HCT116 (cell line): ENCODE measurements around the gene TRPM3. TPM values are rescaled to one million over a fixed set of nuclear protein-coding genes. Genes with fewer than 3 reads are reported as not detected.

Source experiments
- ATAC-seq: fragments of 200-7000 bp; cut with Tn5 transposase; 2 replicates; pipeline ENCODE4 v1.9.1; 2020; ENCODE audit warnings: mild to moderate bottlenecking, moderate library complexity
- BruUV-seq: library from RNA; stranded (reverse); fragments of 400-500 nt; replicated peaks from 2 replicates; lab custom pipeline; 2021; lab: Mats Ljungman, UMichigan
- CTCF ChIA-PET: fragments of 300-600 bp; sonication (Branson Sonifier 250); formaldehyde crosslinking; loops from one replicate; lab custom pipeline; 2021; ENCODE audit warnings: antibody characterized with exemption; lab: Charles Lee
- POLR2A ChIA-PET: fragments of 300-600, 350-600 bp; sonication (Branson Sonifier 250); formaldehyde crosslinking; loops from one replicate; lab custom pipeline; 2021; ENCODE audit warnings: antibody characterized with exemption; lab: Charles Lee
- RAD21 ChIA-PET, 2 experiments: fragments of 300-600 bp; sonication (Branson Sonifier 250); formaldehyde crosslinking; loops; one replicate each; lab custom pipeline; 2023; ENCODE audit warnings: low total read pairs in 2 of 2; ENCODE audit not compliant: uncharacterized antibody in 2 of 2, unreplicated experiment in 2 of 2, low non-redundant PET in 1 of 2; lab: Charles Lee
- DNase-seq: peaks from one replicate; pipeline ENCODE4 v3.0.0-alpha.2; 2010; ENCODE audit warnings: low read depth, low spot score
- H2AFZ ChIP-seq: fragments of 200-600 bp; shearing (Covaris generic), sonication (generic); 2 replicates; pipeline ENCODE4 v1.6.1; 2017; ENCODE audit warnings: low read depth, mixed run types, mixed read lengths, antibody characterized with exemption, low read length; ENCODE audit not compliant: poor library complexity, severe bottlenecking
- H3K27ac ChIP-seq: 2 replicates; pipeline ENCODE4 v1.5.1; 2012; ENCODE audit warnings: low read depth, low read length
- H3K27me3 ChIP-seq: fragments of 200-600 bp; sonication (generic); 2 replicates; pipeline ENCODE4 v1.6.1; 2016; ENCODE audit warnings: mixed run types, low read length, mixed read lengths; ENCODE audit not compliant: insufficient read depth
- H3K36me3 ChIP-seq, 2 experiments: fragments of 200-500 bp in 1 of 2; fragments of 200-600 bp in 1 of 2; sonication (Bioruptor generic) in 1 of 2; sonication (generic) in 1 of 2; 2 replicates each; pipeline versions ENCODE4 v1.5.1 to v1.6.1; 2014 to 2016; ENCODE audit warnings: low read length in 2 of 2, inconsistent platforms in 1 of 2, mixed read lengths in 1 of 2, mixed run types in 1 of 2; ENCODE audit not compliant: insufficient read depth in 2 of 2, control insufficient read depth in 1 of 2
- H3K4me1 ChIP-seq, 2 experiments: fragments of 200-600 bp in 1 of 2; sonication (generic) in 1 of 2; 2 replicates each; pipeline versions ENCODE4 v1.5.1 to v1.6.1; 2012 to 2017; ENCODE audit warnings: low read length in 2 of 2, inconsistent platforms in 1 of 2, mild to moderate bottlenecking in 1 of 2, mixed read lengths in 1 of 2, mixed run types in 1 of 2, moderate library complexity in 1 of 2; ENCODE audit not compliant: insufficient read depth in 2 of 2, control insufficient read depth in 1 of 2
- H3K4me2 ChIP-seq: fragments of 200-600 bp; sonication (generic); 2 replicates; pipeline ENCODE4 v1.6.1; 2017; ENCODE audit warnings: mixed run types, low read length, mixed read lengths
- H3K4me3 ChIP-seq, 2 experiments: fragments of 200-600 bp in 1 of 2; sonication (generic) in 1 of 2; replicated peaks in 1 of 2; 2 replicates each; pipeline ENCODE4 v1.5.1; 2011 to 2016; ENCODE audit warnings: low read length in 2 of 2, control low read depth in 1 of 2, low read depth in 1 of 2, mild to moderate bottlenecking in 1 of 2, mixed read lengths in 1 of 2, mixed run types in 1 of 2
- H3K79me2 ChIP-seq: fragments of 200-600 bp; sonication (generic); 2 replicates; pipeline ENCODE4 v1.6.1; 2017; ENCODE audit warnings: mild to moderate bottlenecking, mixed run types, low read length, moderate library complexity, mixed read lengths; ENCODE audit not compliant: insufficient read depth
- H3K9ac ChIP-seq: fragments of 200-600 bp; sonication (generic); 2 replicates; pipeline ENCODE4 v1.6.1; 2016; ENCODE audit warnings: low read length, mixed read lengths
- H3K9me2 ChIP-seq: fragments of 200-600 bp; sonication (generic), shearing (Covaris generic); 2 replicates; pipeline ENCODE4 v1.6.1; 2017; ENCODE audit warnings: mixed run types, mild to moderate bottlenecking, moderate library complexity; ENCODE audit not compliant: insufficient read depth
- H3K9me3 ChIP-seq, 2 experiments: fragments of 200-500 bp in 1 of 2; fragments of 200-600 bp in 1 of 2; sonication (Bioruptor generic) in 1 of 2; sonication (generic) in 1 of 2; 2 replicates each; pipeline ENCODE4 v1.6.1; 2014 to 2017; ENCODE audit warnings: low read length in 2 of 2, mixed read lengths in 2 of 2, inconsistent platforms in 1 of 2, low read depth in 1 of 2, mild to moderate bottlenecking in 1 of 2, mixed run types in 1 of 2, moderate library complexity in 1 of 2; ENCODE audit not compliant: control insufficient read depth in 1 of 2, insufficient read depth in 1 of 2
- H4K20me1 ChIP-seq: fragments of 200-600 bp; sonication (generic), shearing (Covaris generic); 2 replicates; pipeline ENCODE4 v1.6.1; 2017; ENCODE audit warnings: mixed run types, mild to moderate bottlenecking, moderate library complexity; ENCODE audit not compliant: insufficient read depth
- CBX3 ChIP-seq: IDR thresholded peaks from 2 replicates; pipeline ENCODE4 v1.6.1; 2012; ENCODE audit warnings: low read depth
- CEBPB ChIP-seq: IDR thresholded peaks from 2 replicates; pipeline ENCODE4 v1.6.1; 2012; ENCODE audit warnings: low read depth
- EGR1 ChIP-seq: IDR thresholded peaks from 2 replicates; pipeline ENCODE4 v1.6.1; 2012; ENCODE audit warnings: low read depth
- ELF1 ChIP-seq: IDR thresholded peaks from 2 replicates; pipeline ENCODE4 v1.6.1; 2012; ENCODE audit warnings: low read depth, borderline replicate concordance
- EZH2phosphoT487 ChIP-seq: fragments of 200-600 bp; IDR thresholded peaks from 2 replicates; pipeline ENCODE4 v1.6.1; 2018; ENCODE audit warnings: antibody characterized with exemption, borderline replicate concordance
- JUND ChIP-seq: IDR thresholded peaks from 2 replicates; pipeline ENCODE4 v1.6.1; 2012
- POLR2A ChIP-seq: IDR thresholded peaks from 2 replicates; pipeline ENCODE4 v1.7.0; 2011; ENCODE audit warnings: borderline replicate concordance; ENCODE audit not compliant: insufficient read depth, insufficient read length; ENCODE audit errors: extremely low read depth
- POLR2AphosphoS5 ChIP-seq: IDR thresholded peaks from 2 replicates; pipeline ENCODE4 v1.6.1; 2011; ENCODE audit warnings: mild to moderate bottlenecking, low read depth, low read length, moderate library complexity
- RAD21 ChIP-seq: IDR thresholded peaks from 2 replicates; pipeline ENCODE4 v1.6.1; 2012; ENCODE audit warnings: low read depth, mild to moderate bottlenecking
- REST ChIP-seq: IDR thresholded peaks from 2 replicates; pipeline ENCODE4 v1.6.1; 2012; ENCODE audit warnings: low read depth
- SIN3A ChIP-seq: IDR thresholded peaks from 2 replicates; pipeline ENCODE4 v1.6.1; 2012; ENCODE audit warnings: low read depth
- SP1 ChIP-seq: IDR thresholded peaks from 2 replicates; pipeline ENCODE4 v1.6.1; 2012; ENCODE audit warnings: low read depth
- SRF ChIP-seq: IDR thresholded peaks from 2 replicates; pipeline ENCODE4 v1.6.1; 2012; ENCODE audit warnings: low read depth
- ZFX ChIP-seq: fragments of 450-650 bp; IDR thresholded peaks from 2 replicates; pipeline ENCODE4 v1.6.1; 2017
- ZNF274 ChIP-seq: fragments of 200-500 bp; sonication (Bioruptor generic); IDR thresholded peaks from 2 replicates; pipeline ENCODE4 v1.6.1; 2014; ENCODE audit warnings: mild to moderate bottlenecking, low read depth, low read length, inconsistent platforms
- intact Hi-C: fragments of 100-400 bp; cut with micrococcal nuclease; formaldehyde crosslinking; loops from 2 replicates; pipeline ENCODE4 v1.10.0; 2022
- total RNA-seq: library from RNA; stranded (reverse); gene quantifications from one replicate; pipeline ENCODE4 v1.2.1, GENCODE V29; 2021; ENCODE audit not compliant: unreplicated experiment
- TF ChIP-seq, protein P1 (sequence below), 3 experiments: fragments of 200-600 bp in 1 of 3; sonication (generic) in 1 of 3; IDR thresholded peaks in 2 of 3; conservative IDR thresholded peaks in 1 of 3; 2 replicates each; pipeline ENCODE4 v1.5.1; 2012 to 2017; ENCODE audit warnings: low read depth in 2 of 3, low read length in 2 of 3, antibody characterized with exemption in 1 of 3, borderline replicate concordance in 1 of 3, control low read depth in 1 of 3, mild to moderate bottlenecking in 1 of 3, mixed read lengths in 1 of 3, mixed run types in 1 of 3, moderate library complexity in 1 of 3; ENCODE audit not compliant: insufficient read depth in 1 of 3
- TF ChIP-seq, protein P2 (sequence below): IDR thresholded peaks from 2 replicates; pipeline ENCODE4 v1.6.1; 2011; ENCODE audit warnings: mild to moderate bottlenecking, low read length, moderate library complexity; ENCODE audit not compliant: insufficient replicate concordance; ENCODE audit errors: extremely low read depth
- TF ChIP-seq, protein P3 (sequence below): IDR thresholded peaks from 2 replicates; pipeline ENCODE4 v1.6.1; 2012

Gene TRPM3
- total RNA-seq, 1 experiment from 2014 or later: not detected

- Histone ChIP-seq H3K4me2 (no peak overlapping the region), H3K27ac (no peak overlapping the region), H3K79me2 (no peaks in the 10 kb centered on the region), H3K9me2 (no peaks in the 10 kb centered on the region), H3K36me3 (no peaks in the 10 kb centered on the region), H3K9me3 (no peaks in the 10 kb centered on the region), H4K20me1 (no peaks in the 10 kb centered on the region), H3K4me1 (no peaks in the 10 kb centered on the region), H3K9ac (no peak overlapping the region), H3K27me3 (peaks cover 68% of the 10 kb centered on the region), H2AFZ (no peak overlapping the region), H3K4me3 (no peak overlapping the region)
- CTCF ChIA-PET: no interaction called here
- no TSS peak for BruUV-seq
- intact Hi-C loops: no loop called here
- POLR2A ChIA-PET: no interaction called here
- TF ChIP-seq CBX3 (no peak), SP1 (no peak), REST (no peak), JUND (no peak), POLR2AphosphoS5 (no peak), SRF (no peak), SIN3A (no peak), POLR2A (no peak), ZNF274 (no peak), CEBPB (no peak), ZFX (no peak), RAD21 (no peak), EZH2phosphoT487 (no peak), EGR1 (no peak), ELF1 (no peak)
- TF ChIP-seq, protein P1, sequence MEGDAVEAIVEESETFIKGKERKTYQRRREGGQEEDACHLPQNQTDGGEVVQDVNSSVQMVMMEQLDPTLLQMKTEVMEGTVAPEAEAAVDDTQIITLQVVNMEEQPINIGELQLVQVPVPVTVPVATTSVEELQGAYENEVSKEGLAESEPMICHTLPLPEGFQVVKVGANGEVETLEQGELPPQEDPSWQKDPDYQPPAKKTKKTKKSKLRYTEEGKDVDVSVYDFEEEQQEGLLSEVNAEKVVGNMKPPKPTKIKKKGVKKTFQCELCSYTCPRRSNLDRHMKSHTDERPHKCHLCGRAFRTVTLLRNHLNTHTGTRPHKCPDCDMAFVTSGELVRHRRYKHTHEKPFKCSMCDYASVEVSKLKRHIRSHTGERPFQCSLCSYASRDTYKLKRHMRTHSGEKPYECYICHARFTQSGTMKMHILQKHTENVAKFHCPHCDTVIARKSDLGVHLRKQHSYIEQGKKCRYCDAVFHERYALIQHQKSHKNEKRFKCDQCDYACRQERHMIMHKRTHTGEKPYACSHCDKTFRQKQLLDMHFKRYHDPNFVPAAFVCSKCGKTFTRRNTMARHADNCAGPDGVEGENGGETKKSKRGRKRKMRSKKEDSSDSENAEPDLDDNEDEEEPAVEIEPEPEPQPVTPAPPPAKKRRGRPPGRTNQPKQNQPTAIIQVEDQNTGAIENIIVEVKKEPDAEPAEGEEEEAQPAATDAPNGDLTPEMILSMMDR (IDR thresholded peaks at IDR 0.05 in 2 of 3, conservative IDR thresholded peaks at IDR 0.05 in 1 of 3; ENCODE audit: borderline replicate concordance in 1 of 3, insufficient read depth in 1 of 3, low read depth in 2 of 3, low read length in 2 of 3): no peak
- TF ChIP-seq, protein P2, sequence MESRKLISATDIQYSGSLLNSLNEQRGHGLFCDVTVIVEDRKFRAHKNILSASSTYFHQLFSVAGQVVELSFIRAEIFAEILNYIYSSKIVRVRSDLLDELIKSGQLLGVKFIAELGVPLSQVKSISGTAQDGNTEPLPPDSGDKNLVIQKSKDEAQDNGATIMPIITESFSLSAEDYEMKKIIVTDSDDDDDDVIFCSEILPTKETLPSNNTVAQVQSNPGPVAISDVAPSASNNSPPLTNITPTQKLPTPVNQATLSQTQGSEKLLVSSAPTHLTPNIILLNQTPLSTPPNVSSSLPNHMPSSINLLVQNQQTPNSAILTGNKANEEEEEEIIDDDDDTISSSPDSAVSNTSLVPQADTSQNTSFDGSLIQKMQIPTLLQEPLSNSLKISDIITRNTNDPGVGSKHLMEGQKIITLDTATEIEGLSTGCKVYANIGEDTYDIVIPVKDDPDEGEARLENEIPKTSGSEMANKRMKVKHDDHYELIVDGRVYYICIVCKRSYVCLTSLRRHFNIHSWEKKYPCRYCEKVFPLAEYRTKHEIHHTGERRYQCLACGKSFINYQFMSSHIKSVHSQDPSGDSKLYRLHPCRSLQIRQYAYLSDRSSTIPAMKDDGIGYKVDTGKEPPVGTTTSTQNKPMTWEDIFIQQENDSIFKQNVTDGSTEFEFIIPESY: no peak
- TF ChIP-seq, protein P3, sequence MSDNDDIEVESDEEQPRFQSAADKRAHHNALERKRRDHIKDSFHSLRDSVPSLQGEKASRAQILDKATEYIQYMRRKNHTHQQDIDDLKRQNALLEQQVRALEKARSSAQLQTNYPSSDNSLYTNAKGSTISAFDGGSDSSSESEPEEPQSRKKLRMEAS: no peak
- RAD21 ChIA-PET: no interaction called here
- ATAC-seq: no peak
- no peak for DNase-seq
These were observed 255.9 kb downstream of the TRPM3 start for GRCh38 chr9:70865471-70865870.
